ENCODE data around the gene PDE4B. TPM values are rescaled to one million over a fixed set of nuclear protein-coding genes. Genes with fewer than 3 reads are reported as not detected.

Gene PDE4B
- total and polyA plus RNA-seq, 3 experiments from 2014 or later = 29.7 to 34.5 (median 31.4) TPM

GRCh38 chr1:65820983-65821382 lies 28.3 kb downstream of the PDE4B start:
- H3K27ac ChIP-seq (ENCODE audit: low read depth, low read length) = no peak overlapping the region
- H3K36me3 ChIP-seq (ENCODE audit: insufficient read depth, low read length) = no peaks in the 10 kb centered on the region
- H3K4me3 ChIP-seq (ENCODE audit: low read length) = no peak overlapping the region
- DNase-seq = no peak
- Mint-ChIP-seq H3K27ac (no peak overlapping the region), H3K27me3 (peaks cover 3 to 8% of the 10 kb centered on the region in 2 donors), H3K9me3 (no peaks in the 10 kb centered on the region), H3K36me3 (no peaks in the 10 kb centered on the region), H3K4me1 (no peaks in the 10 kb centered on the region), H3K4me3 (no peak overlapping the region)
- CTCF ChIA-PET = no interaction called here
- POLR2A ChIA-PET = no interaction called here
- no peaks in the 10 kb centered on the region for H3K27me3 ChIP-seq (ENCODE audit: insufficient read depth, low read length, poor library complexity, severe bottlenecking)
- H3K4me1 ChIP-seq (ENCODE audit: insufficient read depth, low read length) = no peaks in the 10 kb centered on the region
- no peaks in the 10 kb centered on the region for H3K9me3 ChIP-seq (ENCODE audit: low read length)

GRCh38 chr1:65821386-65821785 lies 28.7 kb downstream of the PDE4B start:
- ChIA-PET CTCF (no interaction called here), POLR2A (no interaction called here)
- Histone ChIP-seq H3K4me3 (ENCODE audit: low read length) (no peak overlapping the region), H3K4me1 (ENCODE audit: insufficient read depth, low read length) (no peaks in the 10 kb centered on the region), H3K36me3 (ENCODE audit: insufficient read depth, low read length) (no peaks in the 10 kb centered on the region), H3K27me3 (ENCODE audit: insufficient read depth, low read length, poor library complexity, severe bottlenecking) (no peaks in the 10 kb centered on the region), H3K27ac (ENCODE audit: low read depth, low read length) (no peak overlapping the region), H3K9me3 (ENCODE audit: low read length) (no peaks in the 10 kb centered on the region)
- H3K4me3 Mint-ChIP-seq = no peak overlapping the region
- peaks cover 3 to 8% of the 10 kb centered on the region in 2 donors for H3K27me3 Mint-ChIP-seq
- no peak overlapping the region for H3K27ac Mint-ChIP-seq
- no peaks in the 10 kb centered on the region for H3K9me3 Mint-ChIP-seq
- no peak for DNase-seq
- H3K4me1 Mint-ChIP-seq = no peaks in the 10 kb centered on the region
- H3K36me3 Mint-ChIP-seq = no peaks in the 10 kb centered on the region

GRCh38 chr1:65824103-65824502 lies 31.4 kb downstream of the PDE4B start:
- no peaks in the 10 kb centered on the region for H3K4me1 ChIP-seq (ENCODE audit: insufficient read depth, low read length)
- no peaks in the 10 kb centered on the region for H3K9me3 ChIP-seq (ENCODE audit: low read length)
- H3K4me3 Mint-ChIP-seq = no peak overlapping the region
- no peaks in the 10 kb centered on the region for H3K36me3 ChIP-seq (ENCODE audit: insufficient read depth, low read length)
- no peaks in the 10 kb centered on the region for H3K4me1 Mint-ChIP-seq
- H3K9me3 Mint-ChIP-seq = no peaks in the 10 kb centered on the region
- H3K4me3 ChIP-seq (ENCODE audit: low read length) = no peak overlapping the region
- no peaks in the 10 kb centered on the region for H3K27me3 ChIP-seq (ENCODE audit: insufficient read depth, low read length, poor library complexity, severe bottlenecking)
- H3K27ac Mint-ChIP-seq = no peak overlapping the region
- no peak overlapping the region for H3K27ac ChIP-seq (ENCODE audit: low read depth, low read length)
- H3K27me3 Mint-ChIP-seq = peaks cover 1 to 14% of the 10 kb centered on the region in 2 donors
- H3K36me3 Mint-ChIP-seq = no peaks in the 10 kb centered on the region
- POLR2A ChIA-PET = no interaction called here
- DNase-seq = no peak
- CTCF ChIA-PET = no interaction called here

- Histone ChIP-seq H3K4me3 (ENCODE audit: low read length) (no peak overlapping the region), H3K27ac (ENCODE audit: low read depth, low read length) (no peak overlapping the region), H3K4me1 (ENCODE audit: insufficient read depth, low read length) (no peaks in the 10 kb centered on the region), H3K9me3 (ENCODE audit: low read length) (no peaks in the 10 kb centered on the region), H3K27me3 (ENCODE audit: insufficient read depth, low read length, poor library complexity, severe bottlenecking) (no peaks in the 10 kb centered on the region), H3K36me3 (ENCODE audit: insufficient read depth, low read length) (no peaks in the 10 kb centered on the region)
- Mint-ChIP-seq H3K9me3 (no peaks in the 10 kb centered on the region), H3K4me3 (no peak overlapping the region), H3K4me1 (no peaks in the 10 kb centered on the region), H3K27me3 (peaks cover 1 to 14% of the 10 kb centered on the region in 2 donors), H3K36me3 (no peaks in the 10 kb centered on the region), H3K27ac (no peak overlapping the region)
- POLR2A ChIA-PET = no interaction called here
- DNase-seq = no peak
- CTCF ChIA-PET = no interaction called here
Observed at GRCh38 chr1:65825741-65826140, 33.0 kb downstream of the PDE4B start.

- Histone ChIP-seq H3K9me3 (ENCODE audit: low read length) (no peaks in the 10 kb centered on the region), H3K27me3 (ENCODE audit: insufficient read depth, low read length, poor library complexity, severe bottlenecking) (no peaks in the 10 kb centered on the region), H3K4me3 (ENCODE audit: low read length) (no peak overlapping the region), H3K4me1 (ENCODE audit: insufficient read depth, low read length) (no peaks in the 10 kb centered on the region), H3K27ac (ENCODE audit: low read depth, low read length) (no peak overlapping the region), H3K36me3 (ENCODE audit: insufficient read depth, low read length) (no peaks in the 10 kb centered on the region)
- Mint-ChIP-seq H3K27me3 (peaks cover 1 to 14% of the 10 kb centered on the region in 2 donors), H3K4me3 (no peak overlapping the region), H3K9me3 (no peaks in the 10 kb centered on the region), H3K36me3 (no peaks in the 10 kb centered on the region), H3K27ac (no peak overlapping the region), H3K4me1 (no peaks in the 10 kb centered on the region)
- ChIA-PET POLR2A (no interaction called here), CTCF (no interaction called here)
- DNase-seq = no peak
Observed at GRCh38 chr1:65826782-65827181, 34.1 kb downstream of the PDE4B start.

GRCh38 chr1:65827346-65827745 lies 34.7 kb downstream of the PDE4B start:
- H3K27me3 Mint-ChIP-seq = peaks cover 1 to 14% of the 10 kb centered on the region in 2 donors
- no peak overlapping the region for H3K4me3 Mint-ChIP-seq
- H3K36me3 Mint-ChIP-seq = no peaks in the 10 kb centered on the region
- ChIA-PET POLR2A (no interaction called here), CTCF (no interaction called here)
- Histone ChIP-seq H3K9me3 (ENCODE audit: low read length) (no peaks in the 10 kb centered on the region), H3K4me1 (ENCODE audit: insufficient read depth, low read length) (no peaks in the 10 kb centered on the region), H3K27me3 (ENCODE audit: insufficient read depth, low read length, poor library complexity, severe bottlenecking) (no peaks in the 10 kb centered on the region), H3K36me3 (ENCODE audit: insufficient read depth, low read length) (no peaks in the 10 kb centered on the region), H3K4me3 (ENCODE audit: low read length) (no peak overlapping the region), H3K27ac (ENCODE audit: low read depth, low read length) (no peak overlapping the region)
- H3K9me3 Mint-ChIP-seq = no peaks in the 10 kb centered on the region
- no peak overlapping the region for H3K27ac Mint-ChIP-seq
- H3K4me1 Mint-ChIP-seq = no peaks in the 10 kb centered on the region
- no peak for DNase-seq

GRCh38 chr1:65830306-65830705 lies 37.6 kb downstream of the PDE4B start:
- H3K4me3 Mint-ChIP-seq = no peak overlapping the region
- CTCF ChIA-PET = no interaction called here

GRCh38 chr1:65832296-65832695 lies 39.6 kb downstream of the PDE4B start:
- no peaks in the 10 kb centered on the region for H3K4me1 Mint-ChIP-seq
- no peak overlapping the region for H3K27ac ChIP-seq (ENCODE audit: low read depth, low read length)
- H3K4me3 ChIP-seq (ENCODE audit: low read length) = no peak overlapping the region
- ChIA-PET CTCF (no interaction called here), POLR2A (no interaction called here)
- H3K27ac Mint-ChIP-seq = no peak overlapping the region
- no peak for DNase-seq
- no peaks in the 10 kb centered on the region for H3K9me3 ChIP-seq (ENCODE audit: low read length)
- no peaks in the 10 kb centered on the region for H3K36me3 Mint-ChIP-seq
- H3K4me3 Mint-ChIP-seq = no peak overlapping the region
- no peaks in the 10 kb centered on the region for H3K36me3 ChIP-seq (ENCODE audit: insufficient read depth, low read length)
- no peaks in the 10 kb centered on the region for H3K9me3 Mint-ChIP-seq
- no peaks in the 10 kb centered on the region for H3K27me3 ChIP-seq (ENCODE audit: insufficient read depth, low read length, poor library complexity, severe bottlenecking)
- peaks cover 1% of the 10 kb centered on the region in 2 donors for H3K27me3 Mint-ChIP-seq
- H3K4me1 ChIP-seq (ENCODE audit: insufficient read depth, low read length) = no peaks in the 10 kb centered on the region

More at GRCh38 chr1:65830306-65830705, 37.6 kb downstream of the PDE4B start:
- Histone ChIP-seq H3K4me3 (ENCODE audit: low read length) (no peak overlapping the region), H3K27me3 (ENCODE audit: insufficient read depth, low read length, poor library complexity, severe bottlenecking) (no peaks in the 10 kb centered on the region), H3K36me3 (ENCODE audit: insufficient read depth, low read length) (no peaks in the 10 kb centered on the region), H3K27ac (ENCODE audit: low read depth, low read length) (no peak overlapping the region), H3K4me1 (ENCODE audit: insufficient read depth, low read length) (no peaks in the 10 kb centered on the region), H3K9me3 (ENCODE audit: low read length) (no peaks in the 10 kb centered on the region)
- no peaks in the 10 kb centered on the region for H3K36me3 Mint-ChIP-seq
- no peaks in the 10 kb centered on the region for H3K4me1 Mint-ChIP-seq
- H3K9me3 Mint-ChIP-seq = no peaks in the 10 kb centered on the region
- peaks cover 1 to 8% of the 10 kb centered on the region in 2 donors for H3K27me3 Mint-ChIP-seq
- no peak overlapping the region for H3K27ac Mint-ChIP-seq
- no peak for DNase-seq
- POLR2A ChIA-PET = no interaction called here

- Histone ChIP-seq H3K27me3 (ENCODE audit: insufficient read depth, low read length, poor library complexity, severe bottlenecking) (no peaks in the 10 kb centered on the region), H3K4me3 (ENCODE audit: low read length) (no peak overlapping the region), H3K27ac (ENCODE audit: low read depth, low read length) (no peak overlapping the region), H3K36me3 (ENCODE audit: insufficient read depth, low read length) (no peaks in the 10 kb centered on the region), H3K4me1 (ENCODE audit: insufficient read depth, low read length) (no peaks in the 10 kb centered on the region), H3K9me3 (ENCODE audit: low read length) (no peaks in the 10 kb centered on the region)
- POLR2A ChIA-PET = no interaction called here
- Mint-ChIP-seq H3K27ac (no peak overlapping the region), H3K27me3 (peaks cover 0 to 5% of the 10 kb centered on the region in 2 donors), H3K36me3 (no peaks in the 10 kb centered on the region), H3K4me3 (no peak overlapping the region), H3K9me3 (peaks cover 0 to 2% (median 0%) of the 10 kb centered on the region in 5 donors), H3K4me1 (no peaks in the 10 kb centered on the region)
- no peak for DNase-seq
- CTCF ChIA-PET = no interaction called here
Observed at GRCh38 chr1:65836686-65837085, 44.0 kb downstream of the PDE4B start.

All from CD8-positive, alpha-beta memory T cell (primary cell).